ENCODE measurements around the gene GUF1. TPM values are rescaled to one million over a fixed set of nuclear protein-coding genes. Genes with fewer than 3 reads are reported as not detected.
"Not testable (repeated sequence)": the region's sequence is repeated elsewhere in the genome, so short reads cannot be mapped to it uniquely, and the experiment has no call there.

Gene GUF1
- total RNA-seq, 1 experiment from 2014 or later: 27.2 TPM

GRCh38 chr4:44725726-44726037 lies 47.5 kb downstream of the GUF1 start:
- CTCF ChIA-PET: no interaction called here
- no TSS peak for BruUV-seq (replicated peaks)
- no peak for DNase-seq (ENCODE audit: low spot score)
- no peak for TF ChIP-seq CTCF (conservative IDR thresholded peaks at IDR 0.05; ENCODE audit: low read depth, low read length)
- no peak for TF ChIP-seq EZH2 (IDR thresholded peaks at IDR 0.05; ENCODE audit: borderline replicate concordance, low read depth, low read length, poor library complexity, severe bottlenecking)
- Histone ChIP-seq H3K36me3 (ENCODE audit: insufficient read depth, low read length, poor library complexity, severe bottlenecking) (no peaks in the 10 kb centered on the region), H3K27ac (ENCODE audit: low read depth, low read length, poor library complexity, severe bottlenecking) (peak overlapping the region; percentile 80), H3K4me3 (ENCODE audit: low read depth, low read length, poor library complexity, severe bottlenecking) (peak overlapping the region; percentile 77), H3K9me3 (ENCODE audit: low read depth, low read length, poor library complexity, severe bottlenecking) (no peaks in the 10 kb centered on the region), H3K27me3 (replicated peaks; ENCODE audit: insufficient read depth, low read depth, low read length, poor library complexity) (no peaks in the 10 kb centered on the region), H3K4me1 (ENCODE audit: insufficient read depth, low read length, poor library complexity, severe bottlenecking) (peaks cover 7% of the 10 kb centered on the region)
- intact Hi-C loops (cut with micrococcal nuclease; ENCODE audit: unreplicated experiment): no loop called here
- POLR2A ChIA-PET (ENCODE audit: low non-redundant PET): no interaction called here

GRCh38 chr4:44726038-44726871 lies 48.0 kb downstream of the GUF1 start, which contains the start of gene GNPDA2:
GNPDA2 (minus strand) TSS chr4:44726556; CDS start chr4:44722207, 4,349 bp downstream.
- H3K9me3 ChIP-seq (ENCODE audit: low read depth, low read length, poor library complexity, severe bottlenecking): no peaks in the 10 kb centered on the region
- TF ChIP-seq CTCF (conservative IDR thresholded peaks at IDR 0.05; ENCODE audit: low read depth, low read length) (peak; percentile 33; the same call in 1 of the 2 replicates), EZH2 (IDR thresholded peaks at IDR 0.05; ENCODE audit: borderline replicate concordance, low read depth, low read length, poor library complexity, severe bottlenecking) (no peak)
- BruUV-seq (replicated peaks): TSS peak; percentile 60
- ChIA-PET CTCF (no interaction called here), POLR2A (ENCODE audit: low non-redundant PET) (interaction anchor here (0.7 kb wide), 1 partner anchor 243 kb away, joined by 3 read pairs; no protein-coding TSS in a partner anchor)
- H3K36me3 ChIP-seq (ENCODE audit: insufficient read depth, low read length, poor library complexity, severe bottlenecking): no peaks in the 10 kb centered on the region
- peak; percentile 88 for DNase-seq (ENCODE audit: low spot score)
- peaks cover 7% of the 10 kb centered on the region for H3K4me1 ChIP-seq (ENCODE audit: insufficient read depth, low read length, poor library complexity, severe bottlenecking)
- peak within 1 kb of the TSS; percentile 77 for H3K4me3 ChIP-seq (ENCODE audit: low read depth, low read length, poor library complexity, severe bottlenecking)
- intact Hi-C loops (cut with micrococcal nuclease; ENCODE audit: unreplicated experiment): no loop called here
- H3K27ac ChIP-seq (ENCODE audit: low read depth, low read length, poor library complexity, severe bottlenecking): peak within 1 kb of the TSS; percentile 80
- no peaks in the 10 kb centered on the region for H3K27me3 ChIP-seq (replicated peaks; ENCODE audit: insufficient read depth, low read depth, low read length, poor library complexity)

- Histone ChIP-seq H3K4me3 (ENCODE audit: low read depth, low read length, poor library complexity, severe bottlenecking) (no peak overlapping the region), H3K27me3 (replicated peaks; ENCODE audit: insufficient read depth, low read depth, low read length, poor library complexity) (no peaks in the 10 kb centered on the region), H3K4me1 (ENCODE audit: insufficient read depth, low read length, poor library complexity, severe bottlenecking) (peaks cover 7% of the 10 kb centered on the region), H3K9me3 (ENCODE audit: low read depth, low read length, poor library complexity, severe bottlenecking) (no peaks in the 10 kb centered on the region), H3K36me3 (ENCODE audit: insufficient read depth, low read length, poor library complexity, severe bottlenecking) (no peaks in the 10 kb centered on the region), H3K27ac (ENCODE audit: low read depth, low read length, poor library complexity, severe bottlenecking) (no peak overlapping the region)
- no peak for TF ChIP-seq CTCF (conservative IDR thresholded peaks at IDR 0.05; ENCODE audit: low read depth, low read length)
- TF ChIP-seq EZH2 (IDR thresholded peaks at IDR 0.05; ENCODE audit: borderline replicate concordance, low read depth, low read length, poor library complexity, severe bottlenecking): no peak
- POLR2A ChIA-PET (ENCODE audit: low non-redundant PET): no interaction called here
- BruUV-seq (replicated peaks): no TSS peak
- DNase-seq (ENCODE audit: low spot score): no peak
- CTCF ChIA-PET: no interaction called here
- intact Hi-C loops (cut with micrococcal nuclease; ENCODE audit: unreplicated experiment): no loop called here
Observed at GRCh38 chr4:44727471-44727870, 49.3 kb downstream of the GUF1 start.

GRCh38 chr4:44728694-44729093 lies 50.5 kb downstream of the GUF1 start:
- H3K27ac ChIP-seq (ENCODE audit: low read depth, low read length, poor library complexity, severe bottlenecking); intact Hi-C loops (cut with micrococcal nuclease; ENCODE audit: unreplicated experiment); H3K4me3 ChIP-seq (ENCODE audit: low read depth, low read length, poor library complexity, severe bottlenecking); DNase-seq (ENCODE audit: low spot score); BruUV-seq (replicated peaks); POLR2A ChIA-PET (ENCODE audit: low non-redundant PET); H3K9me3 ChIP-seq (ENCODE audit: low read depth, low read length, poor library complexity, severe bottlenecking); H3K4me1 ChIP-seq (ENCODE audit: insufficient read depth, low read length, poor library complexity, severe bottlenecking); H3K36me3 ChIP-seq (ENCODE audit: insufficient read depth, low read length, poor library complexity, severe bottlenecking); H3K27me3 ChIP-seq (replicated peaks; ENCODE audit: insufficient read depth, low read depth, low read length, poor library complexity); CTCF ChIA-PET: not testable (repeated sequence)

Measured in A673 (cell line).